ENCODE measurements around the gene ST3GAL3. TPM values are rescaled to one million over a fixed set of nuclear protein-coding genes. Genes with fewer than 3 reads are reported as not detected.

The ST3GAL3 gene
- total and polyA plus RNA-seq, 2 donors (not counting 3 experiments of a cell fraction or from before 2014, with no cell fraction given), result 14.3 to 35.8 TPM

- no peaks in the 10 kb centered on the region for H3K9me3 ChIP-seq (replicated peaks; ENCODE audit: control insufficient read depth, insufficient read depth, low read length)
- no TSS peak for BruUV-seq (replicated peaks)
- no peak overlapping the region for H3K9ac ChIP-seq (replicated peaks; ENCODE audit: extremely low read depth, insufficient read depth, low read length)
- H3K27me3 ChIP-seq (ENCODE audit: control insufficient read depth in 2 of 2, insufficient read depth in 2 of 2, low read length in 2 of 2), result no peaks in the 10 kb centered on the region
- DNase-seq (ENCODE audit: low read depth, low spot score) (no peak), FAIRE-seq (no peak)
- H3K4me2 ChIP-seq (ENCODE audit: insufficient read depth, low read length), result no peak overlapping the region
- H3K79me2 ChIP-seq (ENCODE audit: control insufficient read depth, insufficient read depth, low read length), result no peaks in the 10 kb centered on the region
- CTCF ChIA-PET, result interaction anchor here (1.0 to 2.5 kb wide), 3 partner anchors 10 to 103 kb away, joined by 3 to 9 read pairs (median 3); partner anchors contain the start of gene KDM4A
- no peak overlapping the region for H2AFZ ChIP-seq (ENCODE audit: low read depth, low read length)
- no peak overlapping the region for H3K4me3 ChIP-seq (replicated peaks in 1 of 3; ENCODE audit: insufficient read depth in 1 of 3, low read depth in 1 of 3, low read length in 3 of 3)
- TF ChIP-seq EZH2 (IDR thresholded peaks at IDR 0.05; ENCODE audit: borderline replicate concordance, low read depth, low read length, severe bottlenecking) (no peak), POLR2A (IDR thresholded peaks at IDR 0.05; ENCODE audit: low read depth, low read length) (no peak), FOS (IDR thresholded peaks at IDR 0.05; ENCODE audit: borderline replicate concordance, insufficient read depth, low read length) (no peak), CTCF (IDR thresholded peaks at IDR 0.05; ENCODE audit: extremely low read depth in 1 of 2, insufficient read depth in 1 of 2, low read depth in 1 of 2, low read length in 2 of 2) (no peak), JUN (IDR thresholded peaks at IDR 0.05; ENCODE audit: borderline replicate concordance, insufficient read depth, insufficient read length, low read depth) (no peak), MYC (IDR thresholded peaks at IDR 0.05; ENCODE audit: low read depth, low read length) (no peak)
- dilution Hi-C loops (cut with MboI; ENCODE audit: extremely low pct_ligation_motif_present, low sequenced_read_pairs) (no loop called here), intact Hi-C loops (cut with micrococcal nuclease) (no loop called here)
- H3K9me1 ChIP-seq (replicated peaks; ENCODE audit: control insufficient read depth, extremely low read depth, insufficient read depth, low read length), result no peaks in the 10 kb centered on the region
- H4K20me1 ChIP-seq (replicated peaks; ENCODE audit: control insufficient read depth, extremely low read depth, insufficient read depth, low read length), result no peaks in the 10 kb centered on the region
- POLR2A ChIA-PET, result interaction anchor here (1.9 kb wide), 1 partner anchor 10 kb away, joined by 6 read pairs; the partner anchor contains the start of gene KDM4A
- H3K4me1 ChIP-seq (ENCODE audit: control insufficient read depth, extremely low read depth, insufficient read depth, low read length), result no peaks in the 10 kb centered on the region
- peaks cover 27 to 45% of the 10 kb centered on the region in 2 experiments for H3K36me3 ChIP-seq (ENCODE audit: control insufficient read depth in 2 of 2, extremely low read depth in 1 of 2, insufficient read depth in 2 of 2, low read length in 2 of 2)
- no peak overlapping the region for H3K27ac ChIP-seq (ENCODE audit: insufficient read depth, low read depth, low read length)
Observed at GRCh38 chr1:43660355-43660754, 47.0 kb upstream of the ST3GAL3 start.

- peaks cover 49 to 61% of the 10 kb centered on the region in 2 experiments for H3K36me3 ChIP-seq (ENCODE audit: control insufficient read depth in 2 of 2, extremely low read depth in 1 of 2, insufficient read depth in 2 of 2, low read length in 2 of 2)
- no peak overlapping the region for H3K4me3 ChIP-seq (replicated peaks in 1 of 3; ENCODE audit: insufficient read depth in 1 of 3, low read depth in 1 of 3, low read length in 3 of 3)
- FAIRE-seq, result no peak
- CTCF ChIA-PET, result interaction anchor here (1.2 kb wide), 1 partner anchor 14 kb away, joined by 6 read pairs; the partner anchor contains the start of gene KDM4A
- TF ChIP-seq POLR2A (IDR thresholded peaks at IDR 0.05; ENCODE audit: low read depth, low read length), result no peak
- TF ChIP-seq EZH2 (IDR thresholded peaks at IDR 0.05; ENCODE audit: borderline replicate concordance, low read depth, low read length, severe bottlenecking), result no peak
- no peak for TF ChIP-seq JUN (IDR thresholded peaks at IDR 0.05; ENCODE audit: borderline replicate concordance, insufficient read depth, insufficient read length, low read depth)
- TF ChIP-seq CTCF (IDR thresholded peaks at IDR 0.05; ENCODE audit: extremely low read depth in 1 of 2, insufficient read depth in 1 of 2, low read depth in 1 of 2, low read length in 2 of 2), result no peak
- TF ChIP-seq POLR2AphosphoS5 (IDR thresholded peaks at IDR 0.05; ENCODE audit: insufficient read depth, low read depth, low read length), result no peak
- TF ChIP-seq GATA2 (IDR thresholded peaks at IDR 0.05; ENCODE audit: insufficient read depth, insufficient read length, low read depth, low read length), result no peak
- TF ChIP-seq FOS (IDR thresholded peaks at IDR 0.05; ENCODE audit: borderline replicate concordance, insufficient read depth, low read length), result no peak
- TF ChIP-seq MYC (IDR thresholded peaks at IDR 0.05; ENCODE audit: low read depth, low read length), result no peak
- TF ChIP-seq MAX (IDR thresholded peaks at IDR 0.05; ENCODE audit: insufficient read depth, insufficient read length), result no peak
- DNase-seq (ENCODE audit: low read depth, low spot score), result no peak
- POLR2A ChIA-PET, result no interaction called here
- dilution Hi-C loops (cut with MboI; ENCODE audit: extremely low pct_ligation_motif_present, low sequenced_read_pairs), result no loop called here
- H3K9me1 ChIP-seq (replicated peaks; ENCODE audit: control insufficient read depth, extremely low read depth, insufficient read depth, low read length), result no peaks in the 10 kb centered on the region
- BruUV-seq (replicated peaks), result no TSS peak
- no peaks in the 10 kb centered on the region for H3K9me3 ChIP-seq (replicated peaks; ENCODE audit: control insufficient read depth, insufficient read depth, low read length)
- H3K9ac ChIP-seq (replicated peaks; ENCODE audit: extremely low read depth, insufficient read depth, low read length), result no peak overlapping the region
- H3K4me1 ChIP-seq (ENCODE audit: control insufficient read depth, extremely low read depth, insufficient read depth, low read length), result no peaks in the 10 kb centered on the region
- H2AFZ ChIP-seq (ENCODE audit: low read depth, low read length), result no peak overlapping the region
- intact Hi-C loops (cut with micrococcal nuclease), result no loop called here
- H4K20me1 ChIP-seq (replicated peaks; ENCODE audit: control insufficient read depth, extremely low read depth, insufficient read depth, low read length), result no peaks in the 10 kb centered on the region
- no peaks in the 10 kb centered on the region for H3K79me2 ChIP-seq (ENCODE audit: control insufficient read depth, insufficient read depth, low read length)
- H3K27ac ChIP-seq (ENCODE audit: insufficient read depth, low read depth, low read length), result no peak overlapping the region
- no peak overlapping the region for H3K4me2 ChIP-seq (ENCODE audit: insufficient read depth, low read length)
- no peaks in the 10 kb centered on the region for H3K27me3 ChIP-seq (ENCODE audit: control insufficient read depth in 2 of 2, insufficient read depth in 2 of 2, low read length in 2 of 2)
Observed at GRCh38 chr1:43664369-43664768, 43.0 kb upstream of the ST3GAL3 start.
